Measurements from ENCODE around the gene CAMK4. TPM values are rescaled to one million over a fixed set of nuclear protein-coding genes. Genes with fewer than 3 reads are reported as not detected.

Gene CAMK4
- total RNA-seq, 1 experiment from 2014 or later: 10.2 TPM

DNA sequence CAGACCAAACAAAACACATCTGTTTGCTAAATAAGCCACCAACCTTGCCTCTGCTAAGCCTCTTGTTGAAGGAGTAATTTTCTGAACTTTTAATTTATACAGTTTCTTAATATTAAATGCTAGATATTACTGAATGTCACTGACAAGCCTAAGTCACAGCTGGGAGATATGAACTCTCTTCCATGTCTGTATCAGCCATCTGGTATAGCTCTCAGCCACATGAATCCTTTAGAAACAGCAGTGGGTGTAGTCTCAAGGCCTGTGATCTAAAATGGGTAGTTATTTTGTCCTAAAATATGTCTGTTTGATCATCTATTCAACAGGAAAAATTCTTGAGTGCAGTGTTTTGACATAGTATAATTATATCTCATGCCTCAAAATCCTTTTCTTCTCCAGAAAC lies 97.2 kb downstream of the CAMK4 start:
- intact Hi-C loops (cut with micrococcal nuclease): no loop called here
- Histone ChIP-seq H3K27ac (ENCODE audit: low read depth, low read length) (no peak overlapping the region), H3K4me1 (ENCODE audit: control insufficient read depth in 1 of 2, insufficient read depth in 2 of 2, low read length in 2 of 2) (no peaks in the 10 kb centered on the region), H3K9me2 (ENCODE audit: insufficient read depth) (no peaks in the 10 kb centered on the region), H3K4me3 (replicated peaks in 1 of 2; ENCODE audit: low read depth in 1 of 2, low read length in 2 of 2) (no peak overlapping the region), H3K79me2 (ENCODE audit: insufficient read depth, low read length) (no peaks in the 10 kb centered on the region), H3K9me3 (ENCODE audit: control insufficient read depth in 1 of 2, insufficient read depth in 1 of 2, low read depth in 1 of 2, low read length in 2 of 2) (no peaks in the 10 kb centered on the region), H4K20me1 (ENCODE audit: insufficient read depth) (no peaks in the 10 kb centered on the region), H3K36me3 (ENCODE audit: control insufficient read depth in 1 of 2, insufficient read depth in 2 of 2, low read length in 2 of 2) (no peaks in the 10 kb centered on the region), H2AFZ (ENCODE audit: low read depth, low read length, poor library complexity, severe bottlenecking) (no peak overlapping the region), H3K4me2 (ENCODE audit: low read length) (no peak overlapping the region), H3K9ac (ENCODE audit: low read length) (no peak overlapping the region), H3K27me3 (ENCODE audit: insufficient read depth, low read length) (no peaks in the 10 kb centered on the region)
- TF ChIP-seq EZH2phosphoT487 (IDR thresholded peaks at IDR 0.05; ENCODE audit: borderline replicate concordance) (no peak), CBX3 (IDR thresholded peaks at IDR 0.05; ENCODE audit: low read depth) (no peak), EGR1 (IDR thresholded peaks at IDR 0.05; ENCODE audit: low read depth) (no peak), POLR2A (IDR thresholded peaks at IDR 0.05; ENCODE audit: borderline replicate concordance, extremely low read depth, insufficient read depth, insufficient read length) (no peak), CEBPB (IDR thresholded peaks at IDR 0.05; ENCODE audit: low read depth) (no peak), YY1 (IDR thresholded peaks at IDR 0.05; ENCODE audit: extremely low read depth, insufficient replicate concordance, low read depth, low read length) (no peak), JUND (IDR thresholded peaks at IDR 0.05) (no peak), RAD21 (IDR thresholded peaks at IDR 0.05; ENCODE audit: low read depth) (no peak), SP1 (IDR thresholded peaks at IDR 0.05; ENCODE audit: low read depth) (no peak), POLR2AphosphoS5 (IDR thresholded peaks at IDR 0.05; ENCODE audit: low read depth, low read length) (no peak), FOSL1 (IDR thresholded peaks at IDR 0.05; ENCODE audit: low read depth) (no peak), ZBTB33 (IDR thresholded peaks at IDR 0.05; ENCODE audit: extremely low read depth, insufficient replicate concordance, low read length) (no peak), ZFX (IDR thresholded peaks at IDR 0.05) (no peak), EZH2 (IDR thresholded peaks at IDR 0.05) (no peak), SRF (IDR thresholded peaks at IDR 0.05; ENCODE audit: low read depth) (no peak), ELF1 (IDR thresholded peaks at IDR 0.05; ENCODE audit: borderline replicate concordance, low read depth) (no peak)
- TF ChIP-seq, protein P1, sequence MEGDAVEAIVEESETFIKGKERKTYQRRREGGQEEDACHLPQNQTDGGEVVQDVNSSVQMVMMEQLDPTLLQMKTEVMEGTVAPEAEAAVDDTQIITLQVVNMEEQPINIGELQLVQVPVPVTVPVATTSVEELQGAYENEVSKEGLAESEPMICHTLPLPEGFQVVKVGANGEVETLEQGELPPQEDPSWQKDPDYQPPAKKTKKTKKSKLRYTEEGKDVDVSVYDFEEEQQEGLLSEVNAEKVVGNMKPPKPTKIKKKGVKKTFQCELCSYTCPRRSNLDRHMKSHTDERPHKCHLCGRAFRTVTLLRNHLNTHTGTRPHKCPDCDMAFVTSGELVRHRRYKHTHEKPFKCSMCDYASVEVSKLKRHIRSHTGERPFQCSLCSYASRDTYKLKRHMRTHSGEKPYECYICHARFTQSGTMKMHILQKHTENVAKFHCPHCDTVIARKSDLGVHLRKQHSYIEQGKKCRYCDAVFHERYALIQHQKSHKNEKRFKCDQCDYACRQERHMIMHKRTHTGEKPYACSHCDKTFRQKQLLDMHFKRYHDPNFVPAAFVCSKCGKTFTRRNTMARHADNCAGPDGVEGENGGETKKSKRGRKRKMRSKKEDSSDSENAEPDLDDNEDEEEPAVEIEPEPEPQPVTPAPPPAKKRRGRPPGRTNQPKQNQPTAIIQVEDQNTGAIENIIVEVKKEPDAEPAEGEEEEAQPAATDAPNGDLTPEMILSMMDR (IDR thresholded peaks at IDR 0.05 in 2 of 3, conservative IDR thresholded peaks at IDR 0.05 in 1 of 3; ENCODE audit: borderline replicate concordance in 1 of 3, insufficient read depth in 1 of 3, low read depth in 2 of 3, low read length in 2 of 3): no peak
- TF ChIP-seq, protein P2, sequence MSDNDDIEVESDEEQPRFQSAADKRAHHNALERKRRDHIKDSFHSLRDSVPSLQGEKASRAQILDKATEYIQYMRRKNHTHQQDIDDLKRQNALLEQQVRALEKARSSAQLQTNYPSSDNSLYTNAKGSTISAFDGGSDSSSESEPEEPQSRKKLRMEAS (IDR thresholded peaks at IDR 0.05): no peak
- TF ChIP-seq, protein P3, sequence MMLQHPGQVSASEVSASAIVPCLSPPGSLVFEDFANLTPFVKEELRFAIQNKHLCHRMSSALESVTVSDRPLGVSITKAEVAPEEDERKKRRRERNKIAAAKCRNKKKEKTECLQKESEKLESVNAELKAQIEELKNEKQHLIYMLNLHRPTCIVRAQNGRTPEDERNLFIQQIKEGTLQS (IDR thresholded peaks at IDR 0.05): no peak
- no TSS peak for BruUV-seq (replicated peaks)
- ChIA-PET RAD21 (ENCODE audit: low non-redundant PET in 1 of 2, low total read pairs in 2 of 2, uncharacterized antibody in 2 of 2, unreplicated experiment in 2 of 2) (no interaction called here), POLR2A (no interaction called here), CTCF (no interaction called here)
- ATAC-seq (no peak), DNase-seq (ENCODE audit: low read depth, low spot score) (no peak)

Measured in HCT116 (cell line).